Activated T-helper 1 cell treated with anti-CD3 and anti-CD28 coated beads, Interleukin-12 subunit alpha, Interleukin-12 subunit beta, Interleukin-2, Interleukin-4 antibody, amounts not matched to agents 30 ng/mL and 10 ng/mL and 1 ng/mL, durations not matched to agents 14 hours and 24 hours and 36 hours (primary cell): ENCODE results near the gene CD55. TPM values are rescaled to one million over a fixed set of nuclear protein-coding genes. Genes with fewer than 3 reads are reported as not detected.

ENCODE experiments used
- DNase-seq: peaks from one replicate; pipeline ENCODE4 v3.0.0; 2021; ENCODE audit warnings: low spot score
- H3K27ac Mint-ChIP-seq: one replicate; pipeline ENCODE4 v1.8.0; 2021; ENCODE audit warnings: mild to moderate bottlenecking, mixed read lengths
- H3K27me3 Mint-ChIP-seq: one replicate; pipeline ENCODE4 v1.8.0; 2022; ENCODE audit warnings: mild to moderate bottlenecking, moderate library complexity, mixed read lengths; ENCODE audit not compliant: insufficient read depth
- H3K36me3 Mint-ChIP-seq: one replicate; pipeline ENCODE4 v1.8.0; 2021; ENCODE audit warnings: low read depth, mixed read lengths
- H3K4me1 Mint-ChIP-seq: one replicate; pipeline ENCODE4 v1.8.0; 2021; ENCODE audit warnings: low read depth, mixed read lengths
- H3K4me3 Mint-ChIP-seq: one replicate; pipeline ENCODE4 v1.8.0; 2021; ENCODE audit warnings: mild to moderate bottlenecking, moderate library complexity, mixed read lengths
- H3K9me3 Mint-ChIP-seq: one replicate; pipeline ENCODE4 v1.8.0; 2021; ENCODE audit warnings: mixed read lengths
- intact Hi-C: fragments of 100-400 bp; cut with micrococcal nuclease; formaldehyde crosslinking; loops from one replicate; pipeline ENCODE4 v1.15.1; 2024
- total RNA-seq: library from RNA; stranded (reverse); gene quantifications from 2 replicates; pipeline ENCODE4 v1.2.3, GENCODE V29; 2022

Gene CD55, protein sequence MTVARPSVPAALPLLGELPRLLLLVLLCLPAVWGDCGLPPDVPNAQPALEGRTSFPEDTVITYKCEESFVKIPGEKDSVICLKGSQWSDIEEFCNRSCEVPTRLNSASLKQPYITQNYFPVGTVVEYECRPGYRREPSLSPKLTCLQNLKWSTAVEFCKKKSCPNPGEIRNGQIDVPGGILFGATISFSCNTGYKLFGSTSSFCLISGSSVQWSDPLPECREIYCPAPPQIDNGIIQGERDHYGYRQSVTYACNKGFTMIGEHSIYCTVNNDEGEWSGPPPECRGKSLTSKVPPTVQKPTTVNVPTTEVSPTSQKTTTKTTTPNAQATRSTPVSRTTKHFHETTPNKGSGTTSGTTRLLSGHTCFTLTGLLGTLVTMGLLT
- total RNA-seq = 177 and 178 TPM in 2 replicates

DNA sequence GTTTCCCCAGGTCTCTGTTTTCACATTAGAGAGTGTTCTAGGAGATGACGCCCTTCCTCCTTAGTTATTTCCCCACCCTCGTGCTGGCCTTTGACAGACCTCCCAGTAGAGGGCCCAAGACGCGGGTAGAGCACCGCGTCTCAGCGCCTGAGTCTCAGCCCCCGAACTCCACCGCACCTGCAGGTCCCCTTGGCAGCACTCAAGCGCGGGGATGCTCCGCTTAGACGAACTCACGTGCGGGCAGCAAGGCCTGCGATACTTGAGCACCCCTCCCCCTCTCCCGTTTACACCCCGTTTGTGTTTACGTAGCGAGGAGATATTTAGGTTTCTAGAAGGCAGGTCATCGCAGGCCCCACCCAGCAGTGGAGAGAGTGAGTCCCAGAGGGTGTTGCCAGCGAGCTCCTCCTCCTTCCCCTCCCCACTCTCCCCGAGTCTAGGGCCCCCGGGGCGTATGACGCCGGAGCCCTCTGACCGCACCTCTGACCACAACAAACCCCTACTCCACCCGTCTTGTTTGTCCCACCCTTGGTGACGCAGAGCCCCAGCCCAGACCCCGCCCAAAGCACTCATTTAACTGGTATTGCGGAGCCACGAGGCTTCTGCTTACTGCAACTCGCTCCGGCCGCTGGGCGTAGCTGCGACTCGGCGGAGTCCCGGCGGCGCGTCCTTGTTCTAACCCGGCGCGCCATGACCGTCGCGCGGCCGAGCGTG, at the start of gene CD55:
Gene CD55, plus strand, starts transcription at position 600 of the 711 bp plus-strand sequence. Its CDS starts 88 bp downstream, at position 688.
- H3K27ac Mint-ChIP-seq = peak within 1 kb of the TSS; percentile 99
- intact Hi-C loops = loop anchor here (1.0 to 10.0 kb wide), 14 partner anchors 15 to 634 kb away; partner anchors contain the start of genes CD46 and FCMR
- H3K27me3 Mint-ChIP-seq = peaks cover 2% of the 10 kb centered on the region
- peaks cover 33% of the 10 kb centered on the region for H3K4me1 Mint-ChIP-seq
- peak; percentile 99 for DNase-seq
- peaks cover 23% of the 10 kb centered on the region for H3K36me3 Mint-ChIP-seq
- H3K4me3 Mint-ChIP-seq = peak within 1 kb of the TSS; percentile 88
- H3K9me3 Mint-ChIP-seq = peaks cover 4% of the 10 kb centered on the region

DNA sequence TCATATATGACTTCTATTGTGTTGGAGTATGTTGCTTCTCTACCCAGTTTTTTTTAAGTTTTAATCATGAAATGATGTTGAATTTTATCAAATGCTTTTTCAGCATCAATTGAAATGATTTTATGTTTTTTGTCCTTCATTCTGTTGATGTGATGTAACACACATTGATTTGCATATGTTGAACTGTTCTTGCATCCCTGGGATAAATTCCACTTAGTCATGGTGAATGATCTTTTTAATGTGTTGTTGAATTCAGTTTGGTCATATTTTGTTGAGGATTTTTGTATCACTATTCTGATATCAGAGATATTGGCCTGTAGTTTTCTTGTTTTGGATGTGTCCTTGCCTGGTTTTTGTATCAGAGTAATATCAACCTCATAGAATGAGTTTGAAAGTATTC, 46.6 kb upstream of the CD55 start:
- peaks cover 16% of the 10 kb centered on the region for H3K4me1 Mint-ChIP-seq
- peaks cover 7% of the 10 kb centered on the region for H3K36me3 Mint-ChIP-seq
- peaks cover 4% of the 10 kb centered on the region for H3K27me3 Mint-ChIP-seq
- no peak overlapping the region for H3K27ac Mint-ChIP-seq
- no peak for DNase-seq
- intact Hi-C loops = no loop called here
- H3K4me3 Mint-ChIP-seq = no peak overlapping the region
- H3K9me3 Mint-ChIP-seq = peaks cover 32% of the 10 kb centered on the region

DNA sequence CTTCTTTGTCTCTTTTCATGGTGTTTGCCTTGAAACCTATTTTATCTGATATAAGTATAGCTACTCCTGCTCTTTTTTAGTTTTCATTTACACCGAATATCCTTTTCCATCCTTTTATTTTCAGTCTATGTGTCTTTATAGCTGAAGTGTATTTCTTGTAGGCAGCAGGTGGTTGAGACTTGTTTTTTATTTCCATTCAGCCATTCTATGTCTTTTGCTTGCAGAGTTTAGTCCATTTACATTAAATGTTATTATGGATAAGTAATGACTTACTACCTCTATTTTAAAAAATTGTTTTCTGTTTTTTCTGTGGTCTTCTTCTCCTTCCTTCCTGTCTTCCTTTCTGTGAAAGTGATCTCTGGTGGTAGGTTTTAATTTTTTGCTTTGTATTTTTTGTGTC, 45.0 kb upstream of the CD55 start:
- intact Hi-C loops = no loop called here

DNA sequence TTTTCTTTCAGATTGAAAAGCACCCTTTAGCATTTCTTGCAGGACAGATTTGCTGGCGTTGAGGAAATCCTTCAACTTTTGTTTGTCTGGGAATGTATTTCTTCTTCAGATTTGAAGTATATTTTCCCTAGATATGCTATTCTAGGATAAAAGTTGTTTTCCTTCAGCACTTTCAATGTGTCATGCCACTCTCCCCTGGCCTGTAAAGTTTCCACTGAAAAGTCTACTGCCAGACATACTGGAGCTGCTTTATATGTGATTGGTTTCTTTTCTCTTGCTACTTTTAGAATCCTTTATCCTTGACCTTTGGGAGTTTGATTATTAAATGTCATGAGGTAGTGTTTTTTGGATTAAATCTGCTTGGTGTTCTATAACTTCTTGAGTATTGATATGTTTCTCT, 44.2 kb upstream of the CD55 start:
- Mint-ChIP-seq H3K4me1 (peaks cover 35% of the 10 kb centered on the region), H3K27me3 (peaks cover 4% of the 10 kb centered on the region), H3K9me3 (peaks cover 33% of the 10 kb centered on the region), H3K36me3 (peaks cover 11% of the 10 kb centered on the region), H3K4me3 (no peak overlapping the region), H3K27ac (no peak overlapping the region)
- intact Hi-C loops = no loop called here
- no peak for DNase-seq

More for the DNA sequence above, 45.0 kb upstream of the CD55 start:
- Mint-ChIP-seq H3K36me3 (peaks cover 9% of the 10 kb centered on the region), H3K27me3 (peaks cover 4% of the 10 kb centered on the region), H3K9me3 (peaks cover 33% of the 10 kb centered on the region), H3K4me1 (peaks cover 27% of the 10 kb centered on the region), H3K27ac (no peak overlapping the region), H3K4me3 (no peak overlapping the region)
- DNase-seq = no peak

DNA sequence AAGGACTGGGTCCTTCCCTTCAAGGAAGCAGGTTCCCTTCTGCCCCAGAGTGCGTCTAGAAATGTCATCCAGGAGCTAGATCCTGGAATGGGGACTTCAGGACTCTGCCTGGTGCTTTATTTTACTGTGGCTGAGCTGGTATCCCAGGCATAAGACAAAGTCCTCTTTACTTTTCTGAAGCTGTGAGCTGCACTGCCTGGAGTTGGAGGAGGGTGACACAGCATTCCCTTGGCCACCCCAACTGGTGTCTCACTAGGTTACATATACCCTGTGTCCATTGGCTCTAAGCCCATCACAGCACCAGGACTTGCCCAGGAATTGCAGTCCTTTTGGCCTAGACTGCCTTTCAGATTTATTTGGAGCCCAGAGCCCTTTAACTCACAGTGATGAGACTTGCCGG, 41.8 kb upstream of the CD55 start:
- DNase-seq = no peak
- H3K27me3 Mint-ChIP-seq = peaks cover 4% of the 10 kb centered on the region
- no peak overlapping the region for H3K4me3 Mint-ChIP-seq
- intact Hi-C loops = loop anchor here (5.0 kb wide), 1 partner anchor 83 kb away; no protein-coding TSS in a partner anchor
- H3K9me3 Mint-ChIP-seq = peaks cover 22% of the 10 kb centered on the region
- H3K36me3 Mint-ChIP-seq = peaks cover 11% of the 10 kb centered on the region
- peaks cover 58% of the 10 kb centered on the region for H3K4me1 Mint-ChIP-seq
- no peak overlapping the region for H3K27ac Mint-ChIP-seq

DNA sequence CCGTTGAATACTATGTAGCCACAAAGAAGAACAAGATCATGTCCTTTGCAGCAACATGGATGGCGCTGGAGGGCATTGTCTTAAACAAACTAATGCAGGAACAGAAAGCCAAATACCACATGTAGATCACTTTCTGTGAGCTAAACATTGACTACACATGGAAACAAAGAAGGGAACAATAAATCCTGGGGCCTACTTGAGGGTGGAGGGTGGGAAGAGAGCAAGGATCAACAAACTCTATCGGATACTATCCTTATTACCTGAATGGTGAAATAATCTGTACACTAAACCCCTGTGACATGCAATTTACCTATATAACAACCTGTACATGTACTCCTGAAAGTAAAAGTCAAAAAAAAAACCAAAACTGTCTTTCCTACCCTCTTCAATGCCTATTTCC, 40.8 kb upstream of the CD55 start:
- Mint-ChIP-seq H3K36me3 (peaks cover 9% of the 10 kb centered on the region), H3K4me1 (peaks cover 66% of the 10 kb centered on the region), H3K27me3 (peaks cover 4% of the 10 kb centered on the region), H3K27ac (peak overlapping the region; percentile 6), H3K9me3 (peaks cover 16% of the 10 kb centered on the region), H3K4me3 (no peak overlapping the region)
- DNase-seq = no peak
- intact Hi-C loops = loop anchor here (5.0 kb wide), 1 partner anchor 82 kb away; no protein-coding TSS in a partner anchor

DNA sequence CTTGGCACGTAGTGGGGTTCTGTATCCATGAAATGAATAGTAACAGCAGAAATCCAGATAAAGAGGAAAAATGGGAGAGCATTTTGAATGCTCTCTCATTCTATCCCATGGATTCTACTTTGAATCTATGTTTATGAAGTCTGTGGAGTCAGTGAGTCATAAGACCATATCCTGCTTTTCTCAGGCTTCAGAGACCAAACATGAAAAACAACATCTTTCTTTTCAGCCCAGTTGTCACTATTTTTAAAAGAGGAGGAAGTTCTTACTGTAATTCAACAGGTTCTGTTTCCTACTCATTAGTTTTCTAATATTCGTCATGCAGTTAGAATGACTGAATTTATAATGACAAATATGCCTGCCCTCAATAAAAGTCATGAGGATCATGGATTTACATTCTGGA, 39.4 kb upstream of the CD55 start:
- Mint-ChIP-seq H3K36me3 (peaks cover 9% of the 10 kb centered on the region), H3K4me1 (peaks cover 69% of the 10 kb centered on the region), H3K4me3 (peak overlapping the region; percentile 55), H3K9me3 (peaks cover 10% of the 10 kb centered on the region), H3K27ac (peak overlapping the region; percentile 57), H3K27me3 (no peaks in the 10 kb centered on the region)
- no peak for DNase-seq
- intact Hi-C loops = loop anchor here (2.0 to 5.0 kb wide), 2 partner anchors 39 to 80 kb away; partner anchors contain the start of gene CD55

DNA sequence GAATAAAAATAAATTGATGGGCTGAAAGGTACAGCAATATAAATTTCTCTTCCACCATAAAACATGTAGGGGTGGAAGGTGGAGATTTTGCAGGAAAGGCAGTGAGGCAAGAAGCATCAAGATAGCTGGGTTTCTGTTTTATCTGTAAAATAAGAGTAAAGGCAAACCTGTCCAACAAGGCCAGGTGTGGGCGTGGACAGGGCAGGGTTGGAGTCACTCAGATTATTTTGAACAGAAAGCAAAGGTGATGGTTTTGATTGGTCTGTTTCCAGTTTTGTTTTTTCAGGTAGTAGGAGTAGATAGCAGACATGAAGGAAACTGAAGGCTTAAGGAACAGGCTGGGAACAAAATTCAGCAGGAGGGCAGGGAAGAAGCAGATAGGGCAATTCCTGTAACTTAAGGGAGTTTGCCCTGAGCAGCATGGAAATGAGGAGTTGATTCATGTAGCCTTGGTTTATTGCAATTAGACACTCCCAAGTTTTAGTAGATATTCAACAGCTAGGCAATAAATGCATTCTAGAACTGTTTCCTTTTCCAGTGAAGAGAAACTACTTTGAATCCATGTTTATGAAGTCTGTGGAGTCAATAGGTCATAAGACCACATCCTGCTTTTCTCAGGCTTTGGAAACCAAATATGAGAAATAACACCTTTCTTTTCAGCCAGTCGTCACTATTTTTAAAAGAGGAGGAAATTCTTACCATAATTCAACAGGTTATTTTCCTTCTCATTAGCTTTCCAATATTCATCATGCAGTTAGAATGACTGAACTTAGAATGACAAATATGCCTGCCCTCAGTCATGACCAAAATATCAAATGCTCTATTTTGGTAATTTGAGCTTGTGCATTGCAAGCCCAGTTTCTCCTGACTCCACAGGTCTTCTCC, 38.7 kb upstream of the CD55 start:
- Mint-ChIP-seq H3K4me1 (peaks cover 65% of the 10 kb centered on the region), H3K9me3 (peaks cover 10% of the 10 kb centered on the region), H3K36me3 (peaks cover 11% of the 10 kb centered on the region), H3K4me3 (peak overlapping the region; percentile 55), H3K27ac (peak overlapping the region; percentile 57), H3K27me3 (no peaks in the 10 kb centered on the region)
- DNase-seq = no peak
- intact Hi-C loops = loop anchor here (2.0 to 5.0 kb wide), 2 partner anchors 38 to 80 kb away; partner anchors contain the start of gene CD55

DNA sequence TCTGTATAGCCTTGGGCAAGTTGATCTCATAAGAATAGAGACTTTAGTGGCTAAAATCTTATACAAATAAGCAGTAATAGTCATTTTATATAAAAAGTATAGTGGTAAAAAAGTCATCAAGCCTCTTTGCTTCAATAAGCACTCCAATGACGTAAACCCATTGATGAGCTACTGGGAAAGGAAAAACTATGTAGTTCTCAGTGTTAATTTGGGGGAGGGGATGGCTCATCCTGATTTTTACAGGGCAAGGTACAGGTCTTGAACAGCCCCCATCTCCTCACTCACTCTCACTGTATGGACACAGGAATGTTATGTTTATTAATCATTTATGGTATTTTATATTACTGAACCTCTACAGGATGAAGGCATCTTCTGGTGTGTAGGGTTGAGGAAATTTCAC, 38.1 kb upstream of the CD55 start:
- H3K27ac Mint-ChIP-seq = peak overlapping the region; percentile 57
- H3K36me3 Mint-ChIP-seq = peaks cover 11% of the 10 kb centered on the region
- intact Hi-C loops = loop anchor here (2.0 to 5.0 kb wide), 2 partner anchors 37 to 79 kb away; partner anchors contain the start of gene CD55
- peak overlapping the region; percentile 55 for H3K4me3 Mint-ChIP-seq
- H3K4me1 Mint-ChIP-seq = peaks cover 65% of the 10 kb centered on the region
- no peak for DNase-seq
- H3K27me3 Mint-ChIP-seq = no peaks in the 10 kb centered on the region
- peaks cover 10% of the 10 kb centered on the region for H3K9me3 Mint-ChIP-seq

DNA sequence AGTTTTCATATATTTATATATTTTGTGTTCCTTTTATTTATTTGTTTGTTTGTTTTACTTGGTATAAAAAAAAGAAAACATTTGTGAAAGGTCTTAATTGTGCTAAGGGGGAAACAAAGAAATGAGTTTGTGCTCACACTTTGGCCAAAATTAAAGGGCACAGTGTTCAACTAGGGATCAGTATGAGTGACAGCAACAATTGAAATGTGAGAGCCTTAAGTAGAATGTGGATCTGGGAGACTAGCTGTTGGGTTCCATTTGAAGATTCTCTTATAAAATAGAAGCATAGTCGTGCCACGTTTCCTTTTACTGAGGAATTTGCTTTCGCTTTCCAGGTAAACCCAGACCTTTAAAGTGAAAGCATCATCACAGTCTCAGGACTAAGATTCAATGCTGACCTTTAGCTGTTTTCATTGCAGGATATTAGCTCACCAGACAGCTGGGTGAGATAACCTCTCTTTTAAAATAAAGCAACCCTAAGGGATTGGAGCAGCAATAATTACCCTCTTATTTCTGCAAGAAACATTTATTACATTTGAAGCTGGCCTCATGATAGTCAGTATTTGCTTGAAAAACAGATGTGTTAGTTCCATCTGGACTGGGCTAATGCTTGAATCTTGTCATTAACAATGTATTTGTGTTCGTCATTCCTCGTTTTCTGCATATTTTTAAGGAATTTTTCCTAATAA, 37.1 kb upstream of the CD55 start:
- DNase-seq = no peak
- intact Hi-C loops = loop anchor here (5.0 kb wide), 1 partner anchor 78 kb away; no protein-coding TSS in a partner anchor
- Mint-ChIP-seq H3K27ac (no peak overlapping the region), H3K27me3 (no peaks in the 10 kb centered on the region), H3K4me1 (peaks cover 65% of the 10 kb centered on the region), H3K4me3 (no peak overlapping the region), H3K9me3 (peaks cover 8% of the 10 kb centered on the region), H3K36me3 (peaks cover 8% of the 10 kb centered on the region)

DNA sequence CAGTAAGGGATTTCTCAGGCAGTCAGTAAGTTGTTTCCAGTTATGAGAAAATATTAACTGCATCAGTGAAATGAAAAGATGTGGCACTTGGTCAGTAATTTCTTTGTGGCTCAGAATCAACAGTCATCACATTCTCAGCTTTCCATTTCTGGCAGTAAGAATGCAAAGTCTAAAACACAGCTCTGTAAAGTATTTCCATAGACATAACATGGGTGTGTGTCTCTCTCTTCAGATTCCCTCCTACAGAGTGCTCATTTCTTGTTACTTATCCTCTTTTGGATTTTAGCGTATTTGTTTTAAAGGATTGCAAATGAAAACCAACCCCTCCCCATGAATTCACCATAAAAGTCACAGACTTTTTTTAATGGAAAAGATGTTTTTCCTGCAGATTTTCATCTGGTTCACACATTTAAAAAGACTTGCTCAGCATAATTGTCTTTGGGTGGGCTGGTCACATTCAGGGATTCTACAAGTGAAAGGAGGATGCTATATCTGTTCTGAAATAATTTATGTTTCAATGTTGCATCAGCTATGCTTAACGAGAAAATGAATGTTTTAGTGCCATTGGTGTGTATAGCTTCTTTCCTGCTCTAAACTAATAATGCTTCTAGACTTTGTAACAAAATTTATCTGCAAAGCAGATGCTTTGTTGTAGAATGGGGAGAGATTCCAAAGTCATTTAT, 34.6 kb upstream of the CD55 start:
- Mint-ChIP-seq H3K27ac (no peak overlapping the region), H3K4me3 (no peak overlapping the region), H3K27me3 (no peaks in the 10 kb centered on the region), H3K9me3 (peaks cover 22% of the 10 kb centered on the region), H3K4me1 (peaks cover 49% of the 10 kb centered on the region), H3K36me3 (peaks cover 10% of the 10 kb centered on the region)
- intact Hi-C loops = no loop called here
- DNase-seq = no peak
